ENCODE results near the gene FRA10AC1.

Gene FRA10AC1

GRCh38 chr10:93639791-93640190, 62.6 kb downstream of the FRA10AC1 start:
- Histone ChIP-seq H3K4me1 (ENCODE audit: low read length) (no peaks in the 10 kb centered on the region), H3K4me2 (ENCODE audit: low read length) (no peak overlapping the region), H3K79me2 (ENCODE audit: low read length) (no peaks in the 10 kb centered on the region), H4K20me1 (ENCODE audit: insufficient read depth, low read length) (no peaks in the 10 kb centered on the region), H3K4me3 (ENCODE audit: low read length) (no peak overlapping the region), H3K9ac (ENCODE audit: low read length) (no peak overlapping the region), H3K27ac (ENCODE audit: low read length) (no peak overlapping the region), H3K36me3 (replicated peaks; ENCODE audit: low read depth, low read length) (no peaks in the 10 kb centered on the region), H3K9me3 (ENCODE audit: insufficient read depth, low read length) (no peaks in the 10 kb centered on the region), H2AFZ (ENCODE audit: low read depth, low read length) (no peak overlapping the region), H3K27me3 (ENCODE audit: low read depth, low read length) (no peaks in the 10 kb centered on the region)
- TF ChIP-seq CTCF (IDR thresholded peaks at IDR 0.05; ENCODE audit: low read depth, low read length) (no peak), EZH2phosphoT487 (IDR thresholded peaks at IDR 0.05; ENCODE audit: low read depth) (no peak)

GRCh38 chr10:93630625-93631557, 71.5 kb downstream of the FRA10AC1 start:
- H3K27me3 ChIP-seq (ENCODE audit: low read depth, low read length) = no peaks in the 10 kb centered on the region
- no peaks in the 10 kb centered on the region for H4K20me1 ChIP-seq (ENCODE audit: insufficient read depth, low read length)
- H3K36me3 ChIP-seq (replicated peaks; ENCODE audit: low read depth, low read length) = no peaks in the 10 kb centered on the region
- no peak overlapping the region for H3K4me2 ChIP-seq (ENCODE audit: low read length)
- no peaks in the 10 kb centered on the region for H3K4me1 ChIP-seq (ENCODE audit: low read length)
- H3K9ac ChIP-seq (ENCODE audit: low read length) = no peak overlapping the region
- H3K9me3 ChIP-seq (ENCODE audit: insufficient read depth, low read length) = no peaks in the 10 kb centered on the region
- H3K4me3 ChIP-seq (ENCODE audit: low read length) = no peak overlapping the region
- no peak for TF ChIP-seq EZH2phosphoT487 (IDR thresholded peaks at IDR 0.05; ENCODE audit: low read depth)
- no peaks in the 10 kb centered on the region for H3K79me2 ChIP-seq (ENCODE audit: low read length)
- no peak overlapping the region for H2AFZ ChIP-seq (ENCODE audit: low read depth, low read length)
- H3K27ac ChIP-seq (ENCODE audit: low read length) = no peak overlapping the region

GRCh38 chr10:93629647-93630305, 72.6 kb downstream of the FRA10AC1 start:
- Histone ChIP-seq H3K79me2 (ENCODE audit: low read length) (no peaks in the 10 kb centered on the region), H3K27ac (ENCODE audit: low read length) (no peak overlapping the region), H2AFZ (ENCODE audit: low read depth, low read length) (no peak overlapping the region), H3K4me3 (ENCODE audit: low read length) (no peak overlapping the region), H3K9me3 (ENCODE audit: insufficient read depth, low read length) (no peaks in the 10 kb centered on the region), H3K4me1 (ENCODE audit: low read length) (no peaks in the 10 kb centered on the region), H4K20me1 (ENCODE audit: insufficient read depth, low read length) (no peaks in the 10 kb centered on the region), H3K27me3 (ENCODE audit: low read depth, low read length) (no peaks in the 10 kb centered on the region), H3K4me2 (ENCODE audit: low read length) (no peak overlapping the region), H3K36me3 (replicated peaks; ENCODE audit: low read depth, low read length) (no peaks in the 10 kb centered on the region), H3K9ac (ENCODE audit: low read length) (no peak overlapping the region)
- no peak for TF ChIP-seq CTCF (IDR thresholded peaks at IDR 0.05; ENCODE audit: low read depth, low read length)
- TF ChIP-seq EZH2phosphoT487 (IDR thresholded peaks at IDR 0.05; ENCODE audit: low read depth) = no peak

GRCh38 chr10:93628858-93629257, 73.5 kb downstream of the FRA10AC1 start:
- Histone ChIP-seq H2AFZ (ENCODE audit: low read depth, low read length) (no peak overlapping the region), H4K20me1 (ENCODE audit: insufficient read depth, low read length) (no peaks in the 10 kb centered on the region), H3K27ac (ENCODE audit: low read length) (no peak overlapping the region), H3K4me1 (ENCODE audit: low read length) (no peaks in the 10 kb centered on the region), H3K4me2 (ENCODE audit: low read length) (no peak overlapping the region), H3K36me3 (replicated peaks; ENCODE audit: low read depth, low read length) (no peaks in the 10 kb centered on the region), H3K9ac (ENCODE audit: low read length) (no peak overlapping the region), H3K79me2 (ENCODE audit: low read length) (no peaks in the 10 kb centered on the region), H3K27me3 (ENCODE audit: low read depth, low read length) (no peaks in the 10 kb centered on the region), H3K4me3 (ENCODE audit: low read length) (no peak overlapping the region), H3K9me3 (ENCODE audit: insufficient read depth, low read length) (no peaks in the 10 kb centered on the region)
- TF ChIP-seq CTCF (IDR thresholded peaks at IDR 0.05; ENCODE audit: low read depth, low read length) = no peak
- no peak for TF ChIP-seq EZH2phosphoT487 (IDR thresholded peaks at IDR 0.05; ENCODE audit: low read depth)

All from OCI-LY3 (cell line).